ENCODE measurements around the gene CBR4. TPM values are rescaled to one million over a fixed set of nuclear protein-coding genes. Genes with fewer than 3 reads are reported as not detected.
"Not testable (repeated sequence)": the region's sequence is repeated elsewhere in the genome, so short reads cannot be mapped to it uniquely, and the experiment has no call there.

Gene CBR4
- total RNA-seq = 34.0 TPM

- peak; percentile 98 for DNase-seq (ENCODE audit: low spot score)
Observed at GRCh38 chr4:169010125-169011023, at the start of gene CBR4. CBR4 (minus strand) TSS chr4:169010255; CDS start chr4:169010089, 166 bp downstream.

GRCh38 chr4:169059306-169060211 lies 49.5 kb upstream of the CBR4 start:
- no peak for DNase-seq (ENCODE audit: low spot score)

- no peak for DNase-seq (ENCODE audit: low spot score)
Observed at GRCh38 chr4:169058312-169058711, 48.3 kb upstream of the CBR4 start.

GRCh38 chr4:169054879-169055278 lies 44.8 kb upstream of the CBR4 start:
- no peak for DNase-seq (ENCODE audit: low spot score)

- no peak for DNase-seq (ENCODE audit: low spot score)
Observed at GRCh38 chr4:169052594-169052945, 42.5 kb upstream of the CBR4 start.

- no peak for DNase-seq (ENCODE audit: low spot score)
Observed at GRCh38 chr4:169051761-169052593, 41.9 kb upstream of the CBR4 start.

GRCh38 chr4:169050881-169051760 lies 41.1 kb upstream of the CBR4 start:
- DNase-seq (ENCODE audit: low spot score) = no peak

GRCh38 chr4:169050284-169050683 lies 40.2 kb upstream of the CBR4 start:
- no peak for DNase-seq (ENCODE audit: low spot score)

- DNase-seq (ENCODE audit: low spot score) = no peak
Observed at GRCh38 chr4:169048868-169049414, 38.9 kb upstream of the CBR4 start.

GRCh38 chr4:169047956-169048355 lies 37.9 kb upstream of the CBR4 start:
- no peak for DNase-seq (ENCODE audit: low spot score)

GRCh38 chr4:169045862-169046584 lies 36.0 kb upstream of the CBR4 start:
- no peak for DNase-seq (ENCODE audit: low spot score)

- DNase-seq (ENCODE audit: low spot score) = no peak
Observed at GRCh38 chr4:169044714-169045447, 34.8 kb upstream of the CBR4 start.

GRCh38 chr4:169042608-169043007 lies 32.6 kb upstream of the CBR4 start:
- no peak for DNase-seq (ENCODE audit: low spot score)

GRCh38 chr4:169040559-169041261 lies 30.7 kb upstream of the CBR4 start:
- DNase-seq (ENCODE audit: low spot score) = no peak

- DNase-seq (ENCODE audit: low spot score) = no peak
Observed at GRCh38 chr4:169039251-169039954, 29.3 kb upstream of the CBR4 start.

- no peak for DNase-seq (ENCODE audit: low spot score)
Observed at GRCh38 chr4:169037506-169037905, 27.5 kb upstream of the CBR4 start.

GRCh38 chr4:169035871-169036620 lies 26.0 kb upstream of the CBR4 start:
- DNase-seq (ENCODE audit: low spot score) = not testable (repeated sequence)
